ENCODE measurements around the gene SHISA4.

SHISA4 gene

GRCh38 chr1:201888282-201889089, at the start of gene SHISA4 (continued):
- TF ChIP-seq ZNF280C (tag by site-specific recombination; IDR thresholded peaks at IDR 0.05) (no peak), ZNF549 (tag by site-specific recombination; IDR thresholded peaks at IDR 0.05) (no peak), ZNF362 (tag by site-specific recombination; IDR thresholded peaks at IDR 0.05) (no peak), ZNF629 (tag by site-specific recombination; IDR thresholded peaks at IDR 0.05) (no peak), ZNF449 (tag by site-specific recombination; IDR thresholded peaks at IDR 0.05) (peak; percentile 87), ZNF175 (tag by site-specific recombination; IDR thresholded peaks at IDR 0.05) (no peak), ZNF16 (tag by site-specific recombination; IDR thresholded peaks at IDR 0.05; ENCODE audit: low read depth) (no peak), ZBTB1 (tag by site-specific recombination; IDR thresholded peaks at IDR 0.05) (no peak), OSR2 (tag by site-specific recombination; IDR thresholded peaks at IDR 0.05) (no peak), ATF2 (tag by site-specific recombination; IDR thresholded peaks at IDR 0.05; ENCODE audit: low read depth) (no peak), ZBTB26 (tag by site-specific recombination; optimal IDR thresholded peaks at IDR 0.05) (peak; percentile 46), ZNF785 (tag by site-specific recombination; IDR thresholded peaks at IDR 0.05) (no peak), ZNF416 (tag by site-specific recombination; IDR thresholded peaks at IDR 0.05) (no peak), ZBTB44 (tag by site-specific recombination; IDR thresholded peaks at IDR 0.05) (no peak), ZNF623 (tag by site-specific recombination; IDR thresholded peaks at IDR 0.05) (no peak), ZIC2 (tag by site-specific recombination; IDR thresholded peaks at IDR 0.05) (no peak; the same call in 1 of the 2 replicates), ZNF394 (tag by site-specific recombination; IDR thresholded peaks at IDR 0.05; ENCODE audit: borderline replicate concordance) (no peak), ZNF585B (tag by site-specific recombination; IDR thresholded peaks at IDR 0.05) (no peak), REPIN1 (tag by site-specific recombination; IDR thresholded peaks at IDR 0.05; ENCODE audit: low read depth) (no peak), GLIS1 (tag by site-specific recombination; IDR thresholded peaks at IDR 0.05) (0 out of 2 replicates have a peak, but pooled peaks have one; percentile 11), RBAK (tag by site-specific recombination; IDR thresholded peaks at IDR 0.05) (no peak), IKZF3 (tag by site-specific recombination; IDR thresholded peaks at IDR 0.05) (no peak), ZNF391 (tag by site-specific recombination; IDR thresholded peaks at IDR 0.05; ENCODE audit: borderline replicate concordance, low read depth) (no peak), ZBTB7A (tag by site-specific recombination; IDR thresholded peaks at IDR 0.05; ENCODE audit: low read depth) (no peak), ZNF19 (tag by site-specific recombination; IDR thresholded peaks at IDR 0.05; ENCODE audit: low read depth) (no peak)

Data from HEK293 (cell line).